Vagina (tissue), 2 donors: ENCODE measurements around the gene DUSP5. TPM values are rescaled to one million over a fixed set of nuclear protein-coding genes. Genes with fewer than 3 reads are reported as not detected.

ENCODE experiments used
- DNase-seq, 2 donors: peaks; one replicate each; pipeline ENCODE4 v3.0.0-alpha.2; 2017; ENCODE audit errors: extremely low spot score in 2 of 2
- H3K27ac ChIP-seq: fragments of 200-600 bp; sonication (generic); one replicate; pipeline ENCODE4 v1.5.1; 2019
- H3K27me3 ChIP-seq: fragments of 200-600 bp; sonication (generic); one replicate; pipeline ENCODE4 v1.5.1; 2019
- H3K36me3 ChIP-seq, 2 donors: fragments of 200-600 bp; sonication (generic); one replicate each; pipeline ENCODE4 v1.5.1; 2017 to 2019
- H3K4me1 ChIP-seq: fragments of 200-600 bp; sonication (generic); one replicate; pipeline ENCODE4 v1.5.1; 2019
- H3K4me3 ChIP-seq, 2 donors: fragments of 200-600 bp; sonication (generic); 1 replicate in 1 of 2; 2 replicates in 1 of 2; pipeline ENCODE4 v1.5.1; 2016 to 2019
- H3K9me3 ChIP-seq: fragments of 200-600 bp; sonication (generic); one replicate; pipeline ENCODE4 v1.5.1; 2019
- POLR2A ChIP-seq, 2 donors: fragments of 450-650 bp; IDR thresholded peaks; one replicate each; pipeline ENCODE4 v1.6.1; 2017; ENCODE audit warnings: antibody characterized with exemption in 2 of 2, mild to moderate bottlenecking in 2 of 2, moderate library complexity in 2 of 2
- POLR2AphosphoS5 ChIP-seq, 2 donors: sonication (generic); formaldehyde crosslinking; IDR thresholded peaks; one replicate each; pipeline ENCODE4 v1.9.0; 2017; ENCODE audit warnings: antibody characterized with exemption in 2 of 2, mild to moderate bottlenecking in 2 of 2, low read depth in 1 of 2; ENCODE audit not compliant: insufficient read depth in 1 of 2
- intact Hi-C: fragments of 100-400 bp; cut with DNase I; formaldehyde crosslinking; loops from one replicate; pipeline ENCODE4 v1.15.1; 2023
- total RNA-seq: library from RNA; depleted of rRNA; stranded (reverse); fragments of >200 nt; gene quantifications from one replicate; pipeline ENCODE4 v1.2.3, GENCODE V29; 2016
- TF ChIP-seq, protein P1 (sequence below), 3 experiments: fragments of 450-650 bp in 2 of 3; fragments of 200-600 bp in 1 of 3; sonication (generic) in 1 of 3; IDR thresholded peaks; one replicate each; pipeline ENCODE4 v1.5.1; 2017 to 2019; ENCODE audit warnings: antibody characterized with exemption in 3 of 3, mild to moderate bottlenecking in 2 of 3, moderate library complexity in 2 of 3

DUSP5 gene
- total RNA-seq, 1 donor from 2014 or later: 75.1 TPM

DNA sequence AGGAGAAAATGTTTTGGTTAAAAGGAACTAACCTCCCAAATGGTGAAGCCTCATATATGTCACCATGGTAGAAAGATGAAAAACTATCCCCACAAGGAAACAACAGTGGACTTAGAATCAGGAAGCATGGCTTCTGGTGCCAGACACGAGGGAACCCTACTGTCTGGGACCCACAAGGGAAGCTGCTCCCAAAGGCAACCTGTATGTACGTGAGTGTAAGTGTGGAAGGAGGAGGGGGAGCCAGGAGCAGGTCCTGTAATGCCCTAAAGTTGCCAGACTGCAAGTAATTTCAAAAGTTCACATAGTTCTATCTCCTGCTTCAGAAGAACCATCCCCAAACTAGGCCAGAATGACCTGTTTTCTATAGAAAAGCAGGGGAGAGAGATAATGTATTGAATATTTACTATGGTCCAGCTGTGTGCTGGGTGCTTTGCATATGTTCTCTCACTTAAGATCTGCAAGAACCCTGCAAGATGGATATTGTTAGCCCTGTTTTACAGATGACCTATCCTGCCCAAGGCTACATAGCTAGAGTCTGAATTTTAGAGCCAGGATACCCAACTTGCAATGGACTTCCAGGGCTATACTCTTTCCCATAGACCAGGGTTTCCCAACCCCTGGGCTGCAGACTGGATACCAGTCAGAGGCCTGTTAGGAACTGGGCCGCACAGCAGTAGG is 19.2 kb downstream of the DUSP5 start:
- intact Hi-C loops: no loop called here
- DNase-seq: no peak
- TF ChIP-seq POLR2A (IDR thresholded peaks at IDR 0.05) (no peak), POLR2AphosphoS5 (IDR thresholded peaks at IDR 0.05; ENCODE audit: insufficient read depth in 1 of 2, low read depth in 1 of 2) (no peak)
- TF ChIP-seq, protein P1, sequence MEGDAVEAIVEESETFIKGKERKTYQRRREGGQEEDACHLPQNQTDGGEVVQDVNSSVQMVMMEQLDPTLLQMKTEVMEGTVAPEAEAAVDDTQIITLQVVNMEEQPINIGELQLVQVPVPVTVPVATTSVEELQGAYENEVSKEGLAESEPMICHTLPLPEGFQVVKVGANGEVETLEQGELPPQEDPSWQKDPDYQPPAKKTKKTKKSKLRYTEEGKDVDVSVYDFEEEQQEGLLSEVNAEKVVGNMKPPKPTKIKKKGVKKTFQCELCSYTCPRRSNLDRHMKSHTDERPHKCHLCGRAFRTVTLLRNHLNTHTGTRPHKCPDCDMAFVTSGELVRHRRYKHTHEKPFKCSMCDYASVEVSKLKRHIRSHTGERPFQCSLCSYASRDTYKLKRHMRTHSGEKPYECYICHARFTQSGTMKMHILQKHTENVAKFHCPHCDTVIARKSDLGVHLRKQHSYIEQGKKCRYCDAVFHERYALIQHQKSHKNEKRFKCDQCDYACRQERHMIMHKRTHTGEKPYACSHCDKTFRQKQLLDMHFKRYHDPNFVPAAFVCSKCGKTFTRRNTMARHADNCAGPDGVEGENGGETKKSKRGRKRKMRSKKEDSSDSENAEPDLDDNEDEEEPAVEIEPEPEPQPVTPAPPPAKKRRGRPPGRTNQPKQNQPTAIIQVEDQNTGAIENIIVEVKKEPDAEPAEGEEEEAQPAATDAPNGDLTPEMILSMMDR (IDR thresholded peaks at IDR 0.05): no peak
- no peaks in the 10 kb centered on the region for H3K36me3 ChIP-seq
- H3K27ac ChIP-seq: no peak overlapping the region
- H3K4me1 ChIP-seq: no peaks in the 10 kb centered on the region
- H3K27me3 ChIP-seq: no peaks in the 10 kb centered on the region
- no peak overlapping the region for H3K4me3 ChIP-seq
- H3K9me3 ChIP-seq: no peaks in the 10 kb centered on the region

DNA sequence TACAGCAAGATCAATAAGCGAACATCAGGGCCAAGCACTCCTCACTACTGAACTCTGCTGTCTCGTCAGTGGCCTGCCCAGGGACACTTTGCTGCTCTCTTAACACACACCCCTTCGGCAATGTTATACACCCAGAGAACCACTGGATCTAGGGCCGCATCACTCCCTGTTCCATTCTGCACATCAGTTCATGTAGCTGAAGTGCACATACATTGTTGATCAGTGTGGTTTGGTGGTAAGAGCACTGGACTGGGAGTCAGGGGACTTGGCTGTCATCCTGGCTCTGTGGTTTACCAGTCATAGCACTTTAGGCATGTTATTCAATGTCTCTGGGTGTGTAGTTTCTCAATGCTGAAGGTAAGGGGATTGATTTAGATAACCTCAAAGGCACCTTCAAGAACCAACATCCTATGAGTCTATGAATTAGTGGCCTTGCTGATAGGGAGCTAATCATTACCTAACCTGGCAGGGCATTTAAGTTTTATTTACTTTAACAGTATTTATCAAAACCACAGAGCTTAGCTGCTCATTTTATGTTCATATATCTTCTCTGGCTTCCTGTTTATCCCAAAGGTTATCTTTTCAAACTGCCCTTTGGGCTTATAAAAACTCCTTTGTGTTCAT is 24.8 kb downstream of the DUSP5 start:
- H3K36me3 ChIP-seq: no peaks in the 10 kb centered on the region
- H3K9me3 ChIP-seq: no peaks in the 10 kb centered on the region
- H3K27ac ChIP-seq: no peak overlapping the region
- TF ChIP-seq POLR2A (IDR thresholded peaks at IDR 0.05) (no peak), POLR2AphosphoS5 (IDR thresholded peaks at IDR 0.05; ENCODE audit: insufficient read depth in 1 of 2, low read depth in 1 of 2) (no peak)
- TF ChIP-seq, protein P1 (IDR thresholded peaks at IDR 0.05): no peak
- no peak for DNase-seq
- no peak overlapping the region for H3K4me3 ChIP-seq
- no peaks in the 10 kb centered on the region for H3K27me3 ChIP-seq
- H3K4me1 ChIP-seq: no peaks in the 10 kb centered on the region
- intact Hi-C loops: no loop called here

DNA sequence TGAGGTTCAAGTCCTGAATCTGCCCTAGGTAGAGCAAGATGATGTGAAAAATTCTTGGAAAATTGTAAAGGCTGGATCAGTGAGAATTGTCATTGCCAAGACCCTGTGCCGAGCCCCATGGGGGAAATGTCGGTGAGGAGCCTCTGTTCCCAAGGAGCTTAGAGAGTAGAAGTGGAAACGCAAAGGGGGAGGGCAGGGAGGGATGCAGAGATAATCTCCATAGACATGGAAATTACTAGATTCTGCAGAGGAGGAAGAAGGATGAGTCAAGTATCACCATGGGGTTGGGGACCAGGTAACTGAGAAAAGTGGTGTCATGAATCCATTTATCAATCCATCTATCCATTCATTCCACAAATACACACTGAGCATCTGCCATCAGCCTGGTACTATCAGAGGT is 26.0 kb downstream of the DUSP5 start:
- H3K27ac ChIP-seq: no peak overlapping the region
- no peaks in the 10 kb centered on the region for H3K27me3 ChIP-seq
- no peak overlapping the region for H3K4me3 ChIP-seq
- H3K36me3 ChIP-seq: no peaks in the 10 kb centered on the region
- DNase-seq: no peak
- intact Hi-C loops: no loop called here
- H3K9me3 ChIP-seq: no peaks in the 10 kb centered on the region
- no peaks in the 10 kb centered on the region for H3K4me1 ChIP-seq
- TF ChIP-seq POLR2AphosphoS5 (IDR thresholded peaks at IDR 0.05; ENCODE audit: insufficient read depth in 1 of 2, low read depth in 1 of 2) (no peak), POLR2A (IDR thresholded peaks at IDR 0.05) (no peak)
- TF ChIP-seq, protein P1 (IDR thresholded peaks at IDR 0.05): no peak

DNA sequence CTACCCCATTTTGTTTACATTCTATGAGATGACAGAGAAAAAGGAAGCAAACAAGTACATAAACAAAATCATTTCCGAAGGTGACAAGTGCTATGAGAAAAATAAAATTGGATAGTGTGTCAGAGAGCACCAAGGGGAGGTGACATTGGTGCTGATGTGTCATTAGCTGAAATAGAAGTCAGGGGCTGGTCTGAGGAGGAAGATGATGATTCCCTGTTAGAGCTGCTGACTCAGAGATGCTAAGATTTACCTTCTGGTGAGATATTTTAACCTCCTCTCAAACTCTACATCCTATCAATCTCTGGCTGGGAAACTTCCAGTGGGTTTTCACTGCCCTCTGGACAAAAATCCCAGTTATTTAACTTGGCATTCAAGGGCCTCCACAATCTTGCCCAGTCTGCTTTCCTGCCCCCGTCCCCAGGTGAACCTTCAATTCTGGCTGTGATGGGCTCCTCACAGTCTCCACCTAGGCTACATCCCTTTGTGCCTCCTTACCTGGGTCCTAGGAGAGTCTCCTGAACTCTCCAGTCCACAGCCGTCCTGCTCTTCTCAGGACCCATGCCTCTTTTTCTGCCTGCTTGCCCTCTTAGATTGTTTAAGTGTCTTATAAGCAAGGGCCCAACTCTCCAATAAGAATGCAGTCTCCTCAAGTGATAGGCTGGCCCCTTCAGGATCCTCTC is 26.6 kb downstream of the DUSP5 start:
- TF ChIP-seq, protein P1 (IDR thresholded peaks at IDR 0.05): no peak
- TF ChIP-seq POLR2A (IDR thresholded peaks at IDR 0.05) (no peak), POLR2AphosphoS5 (IDR thresholded peaks at IDR 0.05; ENCODE audit: insufficient read depth in 1 of 2, low read depth in 1 of 2) (no peak)
- intact Hi-C loops: no loop called here
- Histone ChIP-seq H3K36me3 (no peaks in the 10 kb centered on the region), H3K27me3 (no peaks in the 10 kb centered on the region), H3K9me3 (no peaks in the 10 kb centered on the region), H3K27ac (no peak overlapping the region), H3K4me1 (no peaks in the 10 kb centered on the region), H3K4me3 (no peak overlapping the region)
- DNase-seq: peak in 1 of 2 donors; percentile 64

DNA sequence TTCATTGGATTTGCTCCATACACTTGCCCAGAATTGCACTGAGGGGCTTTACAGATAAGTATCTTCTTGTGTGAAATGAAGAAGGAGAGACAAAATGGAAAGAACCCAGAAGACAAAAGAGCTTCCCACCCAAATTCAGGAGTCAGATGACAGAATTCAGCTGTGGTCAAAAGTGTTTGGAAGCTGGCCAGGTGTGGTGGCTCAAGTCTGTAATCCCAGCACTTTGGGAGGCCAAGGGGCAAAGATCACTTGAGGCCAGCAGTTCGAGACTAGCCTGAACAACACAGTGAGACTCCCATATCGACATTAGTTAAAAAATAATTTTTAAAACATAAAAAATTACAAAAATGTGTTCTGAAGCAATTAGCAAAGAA is 27.1 kb downstream of the DUSP5 start:
- TF ChIP-seq POLR2A (IDR thresholded peaks at IDR 0.05) (no peak), POLR2AphosphoS5 (IDR thresholded peaks at IDR 0.05; ENCODE audit: insufficient read depth in 1 of 2, low read depth in 1 of 2) (no peak)
- TF ChIP-seq, protein P1 (IDR thresholded peaks at IDR 0.05): no peak
- DNase-seq: peak in 1 of 2 donors; percentile 6

More for the DNA sequence above, 27.1 kb downstream of the DUSP5 start:
- Histone ChIP-seq H3K4me3 (no peak overlapping the region), H3K27me3 (no peaks in the 10 kb centered on the region), H3K36me3 (no peaks in the 10 kb centered on the region), H3K27ac (no peak overlapping the region), H3K4me1 (no peaks in the 10 kb centered on the region), H3K9me3 (no peaks in the 10 kb centered on the region)
- intact Hi-C loops: no loop called here
